Amniotic epithelial cell (primary cell): ENCODE results near the gene OMA1.

Experiments used
- DNase-seq: peaks from one replicate; pipeline ENCODE4 v3.0.0-alpha.2; 2010; ENCODE audit warnings: low read depth

Gene OMA1

GRCh38 chr1:58459911-58460310 is 86.6 kb downstream of the OMA1 start:
- DNase-seq, result no peak

- no peak for DNase-seq
Measured at GRCh38 chr1:58457023-58457635, 89.4 kb downstream of the OMA1 start.

- peak; percentile 56 for DNase-seq
Measured at GRCh38 chr1:58456470-58456869, 90.1 kb downstream of the OMA1 start.

GRCh38 chr1:58454807-58455206 is 91.7 kb downstream of the OMA1 start:
- no peak for DNase-seq

- no peak for DNase-seq
Measured at GRCh38 chr1:58454385-58454784, 92.1 kb downstream of the OMA1 start.

DNA sequence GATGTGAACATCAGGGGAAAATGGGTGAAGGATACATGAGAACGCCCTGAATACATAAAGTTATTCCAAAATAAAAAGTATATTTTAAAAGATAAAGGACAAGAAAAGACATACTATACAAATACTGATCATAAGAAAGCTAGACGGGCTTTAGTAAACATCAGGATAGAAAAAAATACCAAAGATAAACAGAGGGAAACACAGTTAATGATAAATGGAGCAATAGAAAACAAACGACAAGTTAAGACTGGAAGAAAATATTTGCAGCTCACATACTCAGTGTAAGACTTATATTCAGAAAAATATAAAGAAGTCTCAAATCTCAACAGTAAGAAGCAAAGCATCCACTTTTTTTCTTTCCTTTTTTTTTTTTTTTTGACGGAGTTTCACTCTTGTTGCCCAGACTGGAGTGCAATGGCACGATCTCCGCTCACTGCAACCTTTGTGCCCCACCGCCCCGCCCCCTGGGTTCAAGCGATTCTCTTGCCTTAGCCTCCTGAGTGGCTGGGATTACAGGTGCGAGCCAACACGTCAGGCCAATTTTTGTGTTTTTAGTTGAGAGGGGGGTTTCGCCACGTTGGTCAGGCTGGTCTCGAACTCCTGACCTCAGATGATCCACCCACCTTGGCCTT is 94.8 kb downstream of the OMA1 start:
- DNase-seq, result no peak

GRCh38 chr1:58447886-58448285 is 98.6 kb downstream of the OMA1 start:
- DNase-seq, result peak; percentile 79

DNA sequence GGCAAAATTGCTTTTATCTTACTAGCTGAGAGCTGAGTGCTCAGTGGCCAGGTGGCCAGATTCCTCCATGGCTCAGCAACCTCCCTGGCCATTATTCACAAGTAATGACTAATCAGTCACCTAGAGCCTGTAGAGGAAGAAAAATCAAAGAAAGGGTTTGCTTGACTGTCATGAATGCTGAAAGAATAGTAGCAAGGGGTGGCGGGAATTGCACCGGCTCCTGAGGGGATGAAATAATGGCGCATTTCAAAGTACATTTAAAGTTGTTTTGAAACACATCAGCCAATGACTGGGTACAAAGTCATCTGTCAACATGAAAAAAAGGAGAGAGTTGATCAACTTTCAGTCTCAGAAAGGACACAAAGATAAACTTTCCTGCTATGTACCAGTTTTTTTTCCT is 99.5 kb downstream of the OMA1 start:
- no peak for DNase-seq

- no peak for DNase-seq
Measured at GRCh38 chr1:58446368-58446767, 100.2 kb downstream of the OMA1 start.

DNA sequence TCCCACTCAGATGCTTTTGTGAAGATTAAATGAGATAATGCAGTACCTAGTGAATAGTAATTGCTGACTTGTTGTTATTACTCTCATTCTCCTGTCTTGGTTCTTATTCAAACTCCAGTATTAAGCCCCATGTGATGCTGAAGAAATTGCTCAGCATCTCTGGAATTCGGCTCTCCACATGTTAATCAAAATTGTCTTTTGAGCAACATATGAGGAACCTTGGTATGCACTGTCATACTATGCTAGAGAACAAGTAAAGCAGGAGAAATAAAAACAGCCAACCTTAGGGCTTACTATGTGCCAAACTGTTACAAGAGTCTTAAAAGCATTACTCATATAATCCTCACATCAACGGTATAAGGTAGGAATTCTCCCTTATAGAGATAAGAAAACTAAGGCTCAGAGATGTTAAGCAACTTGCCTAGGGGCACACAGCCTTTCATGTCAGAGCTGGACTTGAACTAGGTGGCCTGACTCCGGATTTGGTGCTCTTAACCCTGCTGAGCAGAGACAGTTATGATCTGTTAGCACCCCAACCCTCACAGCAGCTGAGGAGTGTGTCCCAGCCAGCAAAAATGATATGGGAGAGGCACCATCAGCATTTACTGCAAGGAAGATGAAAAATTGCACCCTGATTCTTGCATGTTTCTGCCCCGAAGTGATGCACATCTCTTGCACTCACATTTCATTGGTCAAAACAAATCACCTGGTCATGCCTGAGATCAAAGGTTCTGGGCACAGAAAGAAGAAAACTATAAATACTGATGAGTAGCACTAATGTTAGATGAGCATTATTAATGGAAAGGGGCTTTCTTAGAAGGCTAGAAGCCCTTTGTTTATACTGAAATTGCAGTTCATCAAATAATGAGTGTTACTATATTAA is 102.3 kb downstream of the OMA1 start:
- peak; percentile 55 for DNase-seq

DNA sequence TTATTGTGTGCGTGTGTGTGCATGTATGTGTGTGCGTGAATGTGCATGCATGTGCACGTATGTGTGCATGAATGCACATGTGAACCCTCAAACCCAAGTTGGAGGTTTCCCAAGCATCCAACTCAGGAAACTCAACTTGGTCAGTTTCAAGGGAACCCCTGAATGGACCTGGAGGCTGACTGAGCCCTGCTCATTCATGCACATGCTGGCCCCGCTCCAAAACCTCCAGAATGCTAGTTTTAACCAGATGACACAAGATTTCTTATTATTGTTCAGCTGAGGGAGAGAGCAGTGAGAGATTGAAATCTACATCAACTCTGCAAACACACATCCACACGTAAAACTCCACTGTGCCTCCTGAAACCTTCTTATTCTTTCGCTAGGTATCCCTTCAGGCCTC is 104.4 kb downstream of the OMA1 start:
- DNase-seq, result no peak

DNA sequence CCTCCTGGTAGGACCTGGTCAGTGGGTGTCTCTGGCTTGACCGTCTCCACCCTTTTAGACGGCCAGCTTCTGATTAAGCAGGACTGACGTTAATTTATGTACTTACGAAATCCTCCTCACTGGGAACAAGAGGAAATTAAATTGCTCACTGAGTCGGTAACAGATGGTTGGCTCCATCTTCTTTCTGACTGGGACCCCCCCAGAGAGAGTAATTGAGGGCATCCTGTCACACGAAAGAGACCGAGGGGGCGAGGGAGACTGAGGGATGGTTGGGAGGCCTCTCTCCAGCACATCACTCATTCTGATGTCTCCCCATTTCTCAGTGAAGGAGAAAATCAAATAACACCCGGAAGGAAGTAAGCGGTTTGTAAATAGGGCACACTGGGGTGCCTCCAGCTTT is 104.8 kb downstream of the OMA1 start:
- DNase-seq, result no peak

DNA sequence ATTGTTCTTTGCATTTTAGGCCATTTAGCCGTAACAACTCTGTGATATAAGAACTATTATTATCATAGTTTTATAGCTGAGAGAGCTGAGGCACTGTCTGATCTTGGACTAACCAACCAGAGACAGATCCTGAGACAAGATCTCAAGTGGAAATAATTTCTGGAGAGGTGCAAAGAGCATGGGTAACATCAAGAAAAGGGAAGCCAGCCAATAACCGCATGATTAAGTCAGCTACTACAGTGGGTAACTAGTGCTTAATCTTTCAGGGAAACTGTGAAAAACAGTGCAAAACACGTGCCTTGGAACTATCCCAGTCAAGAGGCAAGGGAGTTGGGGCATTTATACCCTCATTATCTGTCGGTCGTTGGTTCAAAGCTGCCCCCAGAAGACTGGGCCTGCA is 105.8 kb downstream of the OMA1 start:
- DNase-seq, result no peak

GRCh38 chr1:58439946-58440345 is 106.6 kb downstream of the OMA1 start:
- no peak for DNase-seq

GRCh38 chr1:58438468-58438867 is 108.1 kb downstream of the OMA1 start:
- no peak for DNase-seq

GRCh38 chr1:58437623-58438022 is 108.9 kb downstream of the OMA1 start:
- no peak for DNase-seq

DNA sequence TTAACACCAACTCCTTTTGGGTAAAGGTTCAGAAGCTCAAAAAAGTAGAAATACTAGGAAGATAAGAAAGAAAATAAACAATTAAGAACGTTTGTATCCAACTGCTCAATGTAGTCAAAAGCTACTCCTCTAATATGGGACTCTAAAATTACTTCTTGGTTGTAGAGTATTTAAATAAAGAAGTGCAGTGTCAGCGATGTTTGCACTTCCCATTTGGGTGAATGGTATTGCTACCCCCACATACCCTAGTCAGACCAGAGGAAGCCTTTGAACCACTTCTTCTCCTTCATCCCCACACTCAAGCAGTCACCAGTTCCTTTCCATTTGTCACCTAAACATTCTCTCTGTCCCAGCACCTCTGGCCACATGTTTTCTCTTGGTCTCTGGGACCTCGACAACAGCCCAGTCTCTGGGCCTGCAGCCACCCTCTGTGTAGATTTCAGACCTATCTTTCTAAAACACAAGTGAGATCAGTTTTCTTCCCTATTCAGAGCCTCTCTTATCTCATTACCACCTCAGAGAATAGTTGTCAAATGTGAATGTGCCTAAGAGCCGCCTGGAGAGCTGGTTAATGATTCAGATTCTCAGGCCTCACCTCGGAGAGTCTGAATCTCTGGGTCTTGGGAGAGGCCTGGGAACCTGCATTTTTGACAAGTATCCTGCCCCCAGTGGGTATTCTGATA is 109.8 kb downstream of the OMA1 start:
- DNase-seq, result no peak

- DNase-seq, result no peak
Measured at GRCh38 chr1:58435376-58435775, 111.2 kb downstream of the OMA1 start.

GRCh38 chr1:58434607-58435006 is 111.9 kb downstream of the OMA1 start:
- no peak for DNase-seq

GRCh38 chr1:58434181-58434580 is 112.3 kb downstream of the OMA1 start:
- no peak for DNase-seq

GRCh38 chr1:58432851-58433668 is 113.5 kb downstream of the OMA1 start:
- DNase-seq, result no peak
